PFSK-1 (cell line): ENCODE results near the gene UCP2.

Experiments
- FOXP2 ChIP-seq: optimal IDR thresholded peaks from 2 replicates; pipeline ENCODE3; 2011; ENCODE audit warnings: borderline replicate concordance, control low read depth, inconsistent platforms; ENCODE audit not compliant: insufficient read depth; ENCODE audit errors: extremely low read length, extremely low read depth
- POLR2AphosphoS5 ChIP-seq: IDR thresholded peaks from 2 replicates; pipeline ENCODE4 v1.6.1; 2012; ENCODE audit warnings: low read depth, mild to moderate bottlenecking, control low read depth, low read length, moderate library complexity
- REST ChIP-seq, 2 experiments: IDR thresholded peaks; 2 replicates each; pipeline versions ENCODE4 v1.6.1 to v1.8.0; 2011 to 2012; ENCODE audit warnings: low read depth in 2 of 2, low read length in 2 of 2, control low read depth in 1 of 2, inconsistent platforms in 1 of 2, mild to moderate bottlenecking in 1 of 2, moderate library complexity in 1 of 2; ENCODE audit not compliant: insufficient read depth in 1 of 2
- SIN3A ChIP-seq: IDR thresholded peaks from 2 replicates; pipeline ENCODE4 v1.6.1; 2012; ENCODE audit warnings: mild to moderate bottlenecking, low read length, moderate library complexity, borderline replicate concordance; ENCODE audit not compliant: insufficient read depth
- TAF1 ChIP-seq: IDR thresholded peaks from 2 replicates; pipeline ENCODE4 v1.6.1; 2012; ENCODE audit warnings: low read length, control low read depth, borderline replicate concordance; ENCODE audit not compliant: insufficient read depth

The UCP2 gene

GRCh38 chr11:74019104-74019738 lies 36.6 kb upstream of the UCP2 start:
- TF ChIP-seq SIN3A (no peak), POLR2AphosphoS5 (no peak), REST (IDR thresholded peaks at IDR 0.05; ENCODE audit: insufficient read depth in 1 of 2, low read depth in 2 of 2, low read length in 2 of 2) (no peak), TAF1 (no peak), FOXP2 (no peak)

- no peak for TF ChIP-seq TAF1
- TF ChIP-seq POLR2AphosphoS5, result no peak
- no peak for TF ChIP-seq REST (IDR thresholded peaks at IDR 0.05; ENCODE audit: insufficient read depth in 1 of 2, low read depth in 2 of 2, low read length in 2 of 2)
- TF ChIP-seq FOXP2, result no peak
- no peak for TF ChIP-seq SIN3A
Observed at GRCh38 chr11:74018331-74019005, 35.8 kb upstream of the UCP2 start.

- TF ChIP-seq SIN3A, result no peak
- TF ChIP-seq POLR2AphosphoS5, result no peak
- TF ChIP-seq FOXP2, result no peak
Observed at GRCh38 chr11:74017631-74018030, 35.0 kb upstream of the UCP2 start.

GRCh38 chr11:74015919-74016684 lies 33.5 kb upstream of the UCP2 start:
- TF ChIP-seq TAF1 (no peak), REST (IDR thresholded peaks at IDR 0.05; ENCODE audit: insufficient read depth in 1 of 2, low read depth in 2 of 2, low read length in 2 of 2) (no peak), POLR2AphosphoS5 (no peak)

GRCh38 chr11:74014880-74015279 lies 32.2 kb upstream of the UCP2 start:
- no peak for TF ChIP-seq SIN3A
- TF ChIP-seq FOXP2, result no peak
- TF ChIP-seq REST (IDR thresholded peaks at IDR 0.05; ENCODE audit: insufficient read depth in 1 of 2, low read depth in 2 of 2, low read length in 2 of 2), result no peak
- TF ChIP-seq POLR2AphosphoS5, result no peak
- TF ChIP-seq TAF1, result no peak
